ENCODE data around the gene NR2C2AP.

DNA sequence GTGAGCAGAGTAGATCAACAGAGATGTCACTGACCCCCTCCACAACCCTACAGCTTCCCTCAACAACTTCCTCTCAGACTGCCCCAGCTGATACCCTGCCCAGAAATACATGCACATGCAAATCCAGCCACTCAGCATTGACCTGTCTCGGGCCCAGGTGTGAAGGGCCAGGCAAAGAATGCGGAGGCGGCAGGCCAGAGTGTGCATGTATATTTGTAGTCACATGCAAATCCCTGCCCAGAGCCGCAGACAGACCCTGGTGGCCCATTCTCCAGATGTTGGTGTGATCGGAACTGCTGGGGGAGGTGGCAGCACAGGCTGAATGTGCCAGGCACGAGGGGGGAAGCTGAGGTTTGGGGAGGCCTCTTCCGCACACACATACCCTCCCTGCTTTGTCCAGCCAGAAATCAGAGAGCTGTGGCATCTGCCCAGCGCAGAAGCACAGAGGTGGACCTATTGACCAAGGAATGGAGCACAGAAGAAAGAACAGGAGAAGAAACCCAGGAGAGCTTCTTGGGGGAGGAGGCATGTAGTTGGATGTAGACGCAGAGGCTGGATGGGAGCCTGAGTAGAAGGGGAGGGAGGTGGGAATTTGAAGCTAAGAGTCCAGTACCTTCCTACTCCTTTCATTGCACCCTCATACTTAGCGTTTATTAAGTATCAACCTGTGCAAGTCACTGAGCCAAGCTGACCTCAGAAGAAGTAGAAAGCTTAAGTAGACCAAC is 47.6 kb downstream of the NR2C2AP start:
- no peak for TF ChIP-seq HNRNPL (IDR thresholded peaks at IDR 0.05; ENCODE audit: low read depth, low read length)
- no peak for TF ChIP-seq ZNF841 (CRISPR knock-in tag; IDR thresholded peaks at IDR 0.05; ENCODE audit: borderline replicate concordance)
- no peak for TF ChIP-seq CREM (IDR thresholded peaks at IDR 0.05)
- no peak for TF ChIP-seq CREM (CRISPR knock-in tag; IDR thresholded peaks at IDR 0.05)
- TF ChIP-seq SMAD9 (CRISPR knock-in tag; IDR thresholded peaks at IDR 0.05), result no peak
- no peak for TF ChIP-seq ZFY (CRISPR knock-in tag; IDR thresholded peaks at IDR 0.05)
- no peak for TF ChIP-seq ZBTB7A (CRISPR knock-in tag; IDR thresholded peaks at IDR 0.05)

Data from HepG2 (cell line).